ENCODE results near the gene HOXA3.

The HOXA3 gene

DNA sequence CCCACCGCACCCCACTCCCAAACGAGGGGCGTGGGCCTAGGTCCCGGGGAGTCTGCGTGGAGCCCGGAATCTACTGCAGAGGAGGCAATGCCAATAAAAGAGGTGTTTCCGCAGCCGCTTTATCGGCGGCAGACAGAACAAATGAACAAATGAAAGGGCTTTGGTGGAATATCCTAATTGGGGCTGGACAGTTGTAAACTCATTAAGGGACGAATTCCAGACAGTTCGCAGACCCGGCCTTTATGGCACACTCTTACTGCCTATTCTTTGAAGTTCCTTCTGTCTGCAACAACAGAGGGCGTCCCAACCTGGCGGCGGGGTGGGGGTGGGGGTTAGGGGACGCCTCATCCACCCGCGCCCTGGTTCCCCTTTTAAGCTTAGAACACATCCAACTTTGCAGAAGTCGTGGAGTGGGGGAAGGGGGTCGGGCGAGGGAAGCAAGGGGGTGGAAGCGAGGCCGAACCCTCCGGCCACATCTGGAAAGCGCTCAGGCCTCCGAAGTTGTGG lies 8.9 kb upstream of the HOXA3 start:
- H3K4me3 ChIP-seq (replicated peaks; ENCODE audit: insufficient read depth, low read length) = peak overlapping the region; percentile 74
- TF ChIP-seq, protein P1, sequence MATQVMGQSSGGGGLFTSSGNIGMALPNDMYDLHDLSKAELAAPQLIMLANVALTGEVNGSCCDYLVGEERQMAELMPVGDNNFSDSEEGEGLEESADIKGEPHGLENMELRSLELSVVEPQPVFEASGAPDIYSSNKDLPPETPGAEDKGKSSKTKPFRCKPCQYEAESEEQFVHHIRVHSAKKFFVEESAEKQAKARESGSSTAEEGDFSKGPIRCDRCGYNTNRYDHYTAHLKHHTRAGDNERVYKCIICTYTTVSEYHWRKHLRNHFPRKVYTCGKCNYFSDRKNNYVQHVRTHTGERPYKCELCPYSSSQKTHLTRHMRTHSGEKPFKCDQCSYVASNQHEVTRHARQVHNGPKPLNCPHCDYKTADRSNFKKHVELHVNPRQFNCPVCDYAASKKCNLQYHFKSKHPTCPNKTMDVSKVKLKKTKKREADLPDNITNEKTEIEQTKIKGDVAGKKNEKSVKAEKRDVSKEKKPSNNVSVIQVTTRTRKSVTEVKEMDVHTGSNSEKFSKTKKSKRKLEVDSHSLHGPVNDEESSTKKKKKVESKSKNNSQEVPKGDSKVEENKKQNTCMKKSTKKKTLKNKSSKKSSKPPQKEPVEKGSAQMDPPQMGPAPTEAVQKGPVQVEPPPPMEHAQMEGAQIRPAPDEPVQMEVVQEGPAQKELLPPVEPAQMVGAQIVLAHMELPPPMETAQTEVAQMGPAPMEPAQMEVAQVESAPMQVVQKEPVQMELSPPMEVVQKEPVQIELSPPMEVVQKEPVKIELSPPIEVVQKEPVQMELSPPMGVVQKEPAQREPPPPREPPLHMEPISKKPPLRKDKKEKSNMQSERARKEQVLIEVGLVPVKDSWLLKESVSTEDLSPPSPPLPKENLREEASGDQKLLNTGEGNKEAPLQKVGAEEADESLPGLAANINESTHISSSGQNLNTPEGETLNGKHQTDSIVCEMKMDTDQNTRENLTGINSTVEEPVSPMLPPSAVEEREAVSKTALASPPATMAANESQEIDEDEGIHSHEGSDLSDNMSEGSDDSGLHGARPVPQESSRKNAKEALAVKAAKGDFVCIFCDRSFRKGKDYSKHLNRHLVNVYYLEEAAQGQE (IDR thresholded peaks at IDR 0.05; ENCODE audit: insufficient replicate concordance, low read depth) = no peak
- TF ChIP-seq SPI1 (IDR thresholded peaks at IDR 0.05; ENCODE audit: borderline replicate concordance, low read depth) = peak; percentile 65; the same call in 1 of the 2 replicates
- DNase-seq (ENCODE audit: low read depth in 1 of 2, low spot score in 1 of 2) = peak in 1 of 2 experiments; percentile 82
- H3K27me3 ChIP-seq (ENCODE audit: insufficient read depth, poor library complexity, severe bottlenecking) = peaks cover 57% of the 10 kb centered on the region
- peak overlapping the region; percentile 53 for H3K27ac ChIP-seq (replicated peaks)

DNA sequence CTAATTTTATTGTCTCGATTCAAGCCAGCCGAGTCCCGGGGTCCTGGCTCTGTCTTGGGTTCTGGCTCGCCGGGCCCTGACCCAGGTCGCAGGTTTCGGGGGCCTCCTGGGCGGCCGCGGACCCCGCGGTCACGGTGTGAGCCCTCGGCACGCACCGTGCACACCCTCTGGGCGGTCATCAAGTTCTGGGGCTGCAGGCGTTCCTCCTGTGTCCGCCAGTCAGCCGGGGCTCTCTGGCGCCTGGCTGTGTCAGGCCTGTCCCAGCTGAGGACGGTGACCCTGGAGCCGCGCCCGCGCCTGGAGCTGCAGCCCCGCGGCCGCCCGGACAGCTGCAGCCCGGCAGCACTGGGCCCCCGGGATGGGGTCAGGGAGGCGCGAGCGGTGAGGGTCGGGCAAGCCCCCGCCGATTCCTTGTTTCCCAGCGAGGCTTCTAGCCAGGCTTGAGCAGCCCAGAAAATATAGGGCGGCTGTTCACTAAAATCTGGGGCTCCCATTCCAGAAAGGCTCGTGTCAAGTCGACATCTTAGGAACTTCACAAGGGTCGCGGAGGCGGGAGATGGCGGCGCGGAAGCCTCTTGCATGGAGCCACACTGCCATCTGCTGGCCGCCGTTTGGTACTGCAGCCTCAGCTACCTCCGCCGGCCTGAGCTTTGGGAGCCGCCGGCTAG lies 8.3 kb upstream of the HOXA3 start:
- no peak for TF ChIP-seq POLR2AphosphoS5 (IDR thresholded peaks at IDR 0.05; ENCODE audit: low read depth)
- TF ChIP-seq, protein P2, sequence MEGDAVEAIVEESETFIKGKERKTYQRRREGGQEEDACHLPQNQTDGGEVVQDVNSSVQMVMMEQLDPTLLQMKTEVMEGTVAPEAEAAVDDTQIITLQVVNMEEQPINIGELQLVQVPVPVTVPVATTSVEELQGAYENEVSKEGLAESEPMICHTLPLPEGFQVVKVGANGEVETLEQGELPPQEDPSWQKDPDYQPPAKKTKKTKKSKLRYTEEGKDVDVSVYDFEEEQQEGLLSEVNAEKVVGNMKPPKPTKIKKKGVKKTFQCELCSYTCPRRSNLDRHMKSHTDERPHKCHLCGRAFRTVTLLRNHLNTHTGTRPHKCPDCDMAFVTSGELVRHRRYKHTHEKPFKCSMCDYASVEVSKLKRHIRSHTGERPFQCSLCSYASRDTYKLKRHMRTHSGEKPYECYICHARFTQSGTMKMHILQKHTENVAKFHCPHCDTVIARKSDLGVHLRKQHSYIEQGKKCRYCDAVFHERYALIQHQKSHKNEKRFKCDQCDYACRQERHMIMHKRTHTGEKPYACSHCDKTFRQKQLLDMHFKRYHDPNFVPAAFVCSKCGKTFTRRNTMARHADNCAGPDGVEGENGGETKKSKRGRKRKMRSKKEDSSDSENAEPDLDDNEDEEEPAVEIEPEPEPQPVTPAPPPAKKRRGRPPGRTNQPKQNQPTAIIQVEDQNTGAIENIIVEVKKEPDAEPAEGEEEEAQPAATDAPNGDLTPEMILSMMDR (IDR thresholded peaks at IDR 0.05; ENCODE audit: insufficient read depth, low read length) = peak; percentile 80
- Histone ChIP-seq H3K27ac (replicated peaks) (peak overlapping the region; percentile 53), H3K27me3 (ENCODE audit: insufficient read depth, poor library complexity, severe bottlenecking) (peaks cover 53% of the 10 kb centered on the region), H3K4me3 (replicated peaks; ENCODE audit: insufficient read depth, low read length) (peak overlapping the region; percentile 74)
- peak; percentile 81 to 87 for DNase-seq (ENCODE audit: low read depth in 1 of 2, low spot score in 1 of 2)

DNA sequence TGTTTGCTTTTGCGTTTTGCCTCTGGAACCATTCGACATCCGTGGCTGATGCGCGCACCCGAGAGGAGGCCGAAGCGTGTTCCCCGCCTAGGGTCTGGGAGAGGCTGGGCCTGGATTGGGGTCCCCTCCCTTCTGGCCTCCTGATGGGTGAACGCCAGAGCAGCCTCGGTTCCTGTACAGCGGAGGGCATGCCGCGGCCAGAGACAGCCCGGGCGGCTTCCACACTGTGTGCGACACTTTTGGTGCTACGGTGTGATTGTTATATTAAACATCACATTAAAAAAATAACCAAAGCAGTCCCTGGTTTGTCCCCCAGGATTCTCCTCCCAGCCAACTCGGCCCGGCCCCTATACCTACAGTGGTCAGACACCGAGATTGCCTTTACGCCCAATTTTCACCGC lies 7.8 kb upstream of the HOXA3 start:
- TF ChIP-seq GABPA (IDR thresholded peaks at IDR 0.05; ENCODE audit: low read depth) (no peak), SPI1 (IDR thresholded peaks at IDR 0.05; ENCODE audit: borderline replicate concordance, low read depth) (no peak), POLR2AphosphoS5 (IDR thresholded peaks at IDR 0.05; ENCODE audit: low read depth) (no peak)
- TF ChIP-seq, protein P2 (IDR thresholded peaks at IDR 0.05; ENCODE audit: insufficient read depth, low read length) = no peak
- TF ChIP-seq, protein P1 (IDR thresholded peaks at IDR 0.05; ENCODE audit: insufficient replicate concordance, low read depth) = no peak
- Histone ChIP-seq H3K4me3 (replicated peaks; ENCODE audit: insufficient read depth, low read length) (peak overlapping the region; percentile 74), H3K27ac (replicated peaks) (no peak overlapping the region), H3K27me3 (ENCODE audit: insufficient read depth, poor library complexity, severe bottlenecking) (peaks cover 53% of the 10 kb centered on the region)
- DNase-seq (ENCODE audit: low read depth in 1 of 2, low spot score in 1 of 2) = no peak

DNA sequence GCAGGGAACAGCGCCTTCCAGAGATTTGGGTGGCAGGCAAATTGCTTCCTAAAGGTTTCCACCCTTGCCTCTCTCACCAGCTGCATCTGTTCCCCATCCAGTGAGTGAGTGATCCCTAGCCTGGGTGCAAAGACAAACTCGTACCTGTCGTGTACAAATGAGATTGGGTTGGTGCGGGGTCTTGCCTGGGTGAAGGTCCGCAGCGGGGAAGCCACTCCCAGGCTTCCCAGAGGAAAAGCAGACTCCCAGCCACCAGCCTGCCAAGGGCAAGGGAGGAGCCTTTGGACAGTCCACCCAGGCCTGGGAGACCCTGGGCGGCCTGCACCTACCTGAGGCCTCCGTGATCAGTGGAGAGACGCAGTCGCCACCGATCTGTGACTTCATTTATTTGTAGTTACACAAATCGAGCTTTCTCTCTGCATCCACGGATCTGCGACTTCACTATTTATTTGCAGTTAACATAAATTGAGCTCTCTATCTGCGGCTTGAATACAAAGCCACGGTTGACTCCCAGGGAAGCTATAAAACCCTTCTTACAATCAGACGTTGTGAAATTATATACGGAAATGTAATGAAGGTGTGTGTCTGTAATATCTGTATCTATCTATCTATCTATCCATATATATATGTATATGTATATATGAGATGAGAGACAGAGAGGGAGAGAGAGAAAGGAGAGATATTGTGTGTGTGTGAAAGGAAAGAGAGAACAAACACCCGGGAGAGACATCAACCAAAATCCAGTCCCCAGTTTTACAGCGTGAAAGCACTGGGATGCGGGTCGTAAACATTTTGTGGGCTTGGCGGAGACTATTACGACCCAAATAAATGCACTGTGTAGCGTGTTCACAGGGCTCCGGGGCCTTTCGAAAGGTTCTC lies 7.1 kb upstream of the HOXA3 start:
- peaks cover 53% of the 10 kb centered on the region for H3K27me3 ChIP-seq (ENCODE audit: insufficient read depth, poor library complexity, severe bottlenecking)
- TF ChIP-seq, protein P1 (IDR thresholded peaks at IDR 0.05; ENCODE audit: insufficient replicate concordance, low read depth) = no peak
- TF ChIP-seq, protein P2 (IDR thresholded peaks at IDR 0.05; ENCODE audit: insufficient read depth, low read length) = no peak
- TF ChIP-seq SPI1 (IDR thresholded peaks at IDR 0.05; ENCODE audit: borderline replicate concordance, low read depth) (no peak), POLR2AphosphoS5 (IDR thresholded peaks at IDR 0.05; ENCODE audit: low read depth) (no peak), GABPA (IDR thresholded peaks at IDR 0.05; ENCODE audit: low read depth) (no peak)
- DNase-seq (ENCODE audit: low read depth in 1 of 2, low spot score in 1 of 2) = no peak
- H3K4me3 ChIP-seq (replicated peaks; ENCODE audit: insufficient read depth, low read length) = no peak overlapping the region
- no peak overlapping the region for H3K27ac ChIP-seq (replicated peaks)

Data from HL-60 (cell line).